SK-N-SH (cell line): Measurements from ENCODE around the gene CACNG4. TPM values are rescaled to one million over a fixed set of nuclear protein-coding genes. Genes with fewer than 3 reads are reported as not detected.

Experiments used
- CTCF ChIA-PET: fragments of 300-600, 350-600 bp; formaldehyde crosslinking; extraction: SDS; loops from one replicate; lab custom pipeline; 2021; lab: Yijun Ruan, JAX
- POLR2A ChIA-PET: fragments of 350-600 bp; sonication (Branson Sonifier 250); formaldehyde crosslinking; extraction: SDS; loops from one replicate; lab custom pipeline; 2020; ENCODE audit warnings: antibody characterized with exemption, inconsistent platforms; lab: Yijun Ruan, JAX
- DNase-seq: peaks from one replicate; pipeline ENCODE4 v3.0.0; 2012
- H2AFZ ChIP-seq: fragments of 200-600 bp; sonication (generic); 2 replicates; pipeline ENCODE4 v1.8.1; 2016; ENCODE audit warnings: antibody characterized with exemption, mild to moderate bottlenecking, low read depth
- H3F3A ChIP-seq: fragments of 200-600 bp; sonication (generic); replicated peaks from 2 replicates; pipeline ENCODE3; 2016; ENCODE audit warnings: antibody characterized with exemption, mild to moderate bottlenecking; ENCODE audit not compliant: insufficient read depth
- H3K27ac ChIP-seq, 2 experiments: fragments of 200-500 bp in 1 of 2; fragments of 200-600 bp in 1 of 2; sonication (Bioruptor generic) in 1 of 2; sonication (generic), shearing (Covaris generic) in 1 of 2; 2 replicates each; pipeline versions ENCODE4 v1.5.1 to v1.6.1; 2014 to 2016; ENCODE audit warnings: low read depth in 2 of 2, inconsistent platforms in 1 of 2, low read length in 1 of 2, mild to moderate bottlenecking in 1 of 2, mixed read lengths in 1 of 2
- H3K27me3 ChIP-seq: fragments of 200-600 bp; sonication (generic), shearing (Covaris generic); 2 replicates; pipeline ENCODE4 v1.6.1; 2016; ENCODE audit warnings: mixed run types; ENCODE audit not compliant: insufficient read depth
- H3K36me3 ChIP-seq, 2 experiments: fragments of 200-500 bp in 1 of 2; fragments of 200-600 bp in 1 of 2; sonication (Bioruptor generic) in 1 of 2; sonication (generic) in 1 of 2; replicated peaks in 1 of 2; 2 replicates each; pipeline versions ENCODE3 to v1.5.1; 2014 to 2016; ENCODE audit warnings: low read length in 1 of 2, mild to moderate bottlenecking in 1 of 2; ENCODE audit not compliant: insufficient read depth in 2 of 2, control insufficient read depth in 1 of 2
- H3K4me1 ChIP-seq, 2 experiments: fragments of 200-500 bp in 1 of 2; fragments of 200-600 bp in 1 of 2; sonication (Bioruptor generic) in 1 of 2; sonication (generic), shearing (Covaris generic) in 1 of 2; 2 replicates each; pipeline versions ENCODE4 v1.5.1 to v1.6.1; 2014 to 2016; ENCODE audit warnings: low read depth in 1 of 2, low read length in 1 of 2, mixed run types in 1 of 2; ENCODE audit not compliant: insufficient read depth in 2 of 2, control insufficient read depth in 1 of 2
- H3K4me2 ChIP-seq: fragments of 200-600 bp; sonication (generic), shearing (Covaris generic); 2 replicates; pipeline ENCODE4 v1.6.1; 2017; ENCODE audit warnings: mixed run types
- H3K4me3 ChIP-seq, 2 experiments: fragments of 200-500 bp in 1 of 2; fragments of 200-600 bp in 1 of 2; sonication (Bioruptor generic) in 1 of 2; sonication (generic), shearing (Covaris generic) in 1 of 2; 2 replicates each; pipeline versions ENCODE4 v1.5.1 to v1.8.1; 2014 to 2016; ENCODE audit warnings: low read depth in 2 of 2, inconsistent platforms in 1 of 2, low read length in 1 of 2, mild to moderate bottlenecking in 1 of 2, mixed read lengths in 1 of 2, moderate library complexity in 1 of 2
- H3K79me2 ChIP-seq: fragments of 200-600 bp; sonication (generic); 2 replicates; pipeline ENCODE4 v1.8.1; 2017; ENCODE audit warnings: mild to moderate bottlenecking; ENCODE audit not compliant: insufficient read depth
- H3K9ac ChIP-seq: fragments of 200-600 bp; sonication (generic); 2 replicates; pipeline ENCODE4 v1.6.1; 2017; ENCODE audit warnings: mixed run types
- H3K9me2 ChIP-seq: fragments of 200-600 bp; sonication (generic); 2 replicates; pipeline ENCODE4 v1.6.1; 2017; ENCODE audit warnings: mixed run types
- H3K9me3 ChIP-seq: fragments of 200-600 bp; sonication (generic); 2 replicates; pipeline ENCODE4 v1.6.1; 2017; ENCODE audit warnings: mixed run types, mild to moderate bottlenecking, moderate library complexity
- H4K20me1 ChIP-seq: fragments of 200-600 bp; sonication (generic); 2 replicates; pipeline ENCODE4 v1.6.1; 2017; ENCODE audit warnings: mild to moderate bottlenecking, mixed run types; ENCODE audit not compliant: insufficient read depth
- FOXM1 ChIP-seq: IDR thresholded peaks from 2 replicates; pipeline ENCODE4 v1.4.0; 2012; ENCODE audit warnings: low read depth, mild to moderate bottlenecking
- GABPA ChIP-seq: IDR thresholded peaks from 2 replicates; pipeline ENCODE4 v1.4.0; 2012; ENCODE audit warnings: low read depth, mild to moderate bottlenecking
- MEF2A ChIP-seq: IDR thresholded peaks from 2 replicates; pipeline ENCODE4 v1.4.0; 2012; ENCODE audit warnings: low read depth, borderline replicate concordance
- NRF1 ChIP-seq: IDR thresholded peaks from 2 replicates; pipeline ENCODE4 v1.6.1; 2012; ENCODE audit warnings: low read depth, mild to moderate bottlenecking, low read length
- RCOR1 ChIP-seq: fragments of 150-350 bp; IDR thresholded peaks from 2 replicates; pipeline ENCODE4 v1.6.1; 2017; ENCODE audit warnings: antibody characterized with exemption, low read length
- REST ChIP-seq: IDR thresholded peaks from 2 replicates; pipeline ENCODE4 v1.6.1; 2012; ENCODE audit warnings: mild to moderate bottlenecking, low read depth, low read length, moderate library complexity
- RFX5 ChIP-seq: IDR thresholded peaks from 2 replicates; pipeline ENCODE4 v1.6.1; 2012; ENCODE audit warnings: mild to moderate bottlenecking, improper control_type of control experiment, low read length
- RXRA ChIP-seq: IDR thresholded peaks from 2 replicates; pipeline ENCODE4 v1.4.0; 2012; ENCODE audit warnings: low read depth, mild to moderate bottlenecking, borderline replicate concordance
- TCF12 ChIP-seq: IDR thresholded peaks from 2 replicates; pipeline ENCODE4 v1.4.0; 2012
- WGBS: methylation state at CpG from one replicate; pipeline ENCODE4 v1.1.6; 2017; ENCODE audit warnings: low lambda C conversion rate; 5-methylcytosine and 5-hydroxymethylcytosine counted together
- polyA plus RNA-seq, 3 experiments: library from polyadenylated mRNA; depleted of rRNA; stranded (reverse); fragments of >200 nt; gene quantifications; 2 replicates each; pipeline ENCODE4 v1.2.3, GENCODE V29; 2012
- TF ChIP-seq, protein P1 (sequence below): fragments of 200-600 bp; sonication (generic); IDR thresholded peaks from 2 replicates; pipeline ENCODE4 v1.6.1; 2017; ENCODE audit warnings: antibody characterized with exemption, mild to moderate bottlenecking, moderate library complexity
- TF ChIP-seq, protein P2 (sequence below): IDR thresholded peaks from 2 replicates; pipeline ENCODE4 v1.4.0; 2012; ENCODE audit warnings: low read depth, borderline replicate concordance

Gene CACNG4
- polyA plus RNA-seq, 1 of the 3 experiments (the other 2 are of a cell fraction): 13.2 TPM

- TF ChIP-seq REST: no peak
- no peak for TF ChIP-seq GABPA
- TF ChIP-seq FOXM1: no peak
- TF ChIP-seq RFX5: no peak
Measured at GRCh38 chr17:67032985-67033384, 68.5 kb downstream of the CACNG4 start (continued).

DNA sequence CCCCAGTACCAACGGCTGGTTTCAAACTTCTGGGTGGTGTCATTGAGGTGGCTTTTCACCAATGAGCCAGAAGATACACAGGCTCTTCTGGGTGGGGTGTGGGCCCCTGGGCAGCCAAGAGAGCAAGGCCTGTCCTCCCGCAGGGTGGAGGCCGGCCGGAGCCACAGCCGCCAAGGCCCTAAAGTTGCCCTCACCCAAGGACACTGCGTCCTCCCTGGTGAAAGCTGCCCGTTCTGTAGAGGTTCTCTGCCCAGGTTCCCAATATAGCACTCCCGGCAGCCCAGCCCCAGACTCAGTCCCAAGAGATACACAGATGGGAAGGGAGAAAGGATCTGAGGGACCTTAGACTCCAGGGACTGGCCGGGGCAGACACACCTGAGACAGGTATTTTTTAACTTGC is 69.1 kb downstream of the CACNG4 start:
- POLR2A ChIA-PET: no interaction called here
- H3K9ac ChIP-seq: no peak overlapping the region
- H4K20me1 ChIP-seq: no peaks in the 10 kb centered on the region
- no peak for DNase-seq
- no peaks in the 10 kb centered on the region for H3K27me3 ChIP-seq
- H3K4me2 ChIP-seq: no peak overlapping the region
- H3K36me3 ChIP-seq: no peaks in the 10 kb centered on the region
- no peak overlapping the region for H3K27ac ChIP-seq
- no peak overlapping the region for H3K4me3 ChIP-seq
- H3K9me3 ChIP-seq: no peaks in the 10 kb centered on the region
- WGBS: 84% methylated on average over 6 of the region's 9 CpGs
- H3K4me1 ChIP-seq: no peaks in the 10 kb centered on the region
- H2AFZ ChIP-seq: no peak overlapping the region
- CTCF ChIA-PET: interaction anchor here (1.3 kb wide), 1 partner anchor 12 kb away, joined by 3 read pairs; no protein-coding TSS in a partner anchor
- H3K9me2 ChIP-seq: no peaks in the 10 kb centered on the region
- no peaks in the 10 kb centered on the region for H3F3A ChIP-seq
- TF ChIP-seq TCF12 (no peak), MEF2A (no peak), RFX5 (no peak), FOXM1 (no peak), RCOR1 (no peak), NRF1 (no peak), RXRA (no peak)
- TF ChIP-seq, protein P1, sequence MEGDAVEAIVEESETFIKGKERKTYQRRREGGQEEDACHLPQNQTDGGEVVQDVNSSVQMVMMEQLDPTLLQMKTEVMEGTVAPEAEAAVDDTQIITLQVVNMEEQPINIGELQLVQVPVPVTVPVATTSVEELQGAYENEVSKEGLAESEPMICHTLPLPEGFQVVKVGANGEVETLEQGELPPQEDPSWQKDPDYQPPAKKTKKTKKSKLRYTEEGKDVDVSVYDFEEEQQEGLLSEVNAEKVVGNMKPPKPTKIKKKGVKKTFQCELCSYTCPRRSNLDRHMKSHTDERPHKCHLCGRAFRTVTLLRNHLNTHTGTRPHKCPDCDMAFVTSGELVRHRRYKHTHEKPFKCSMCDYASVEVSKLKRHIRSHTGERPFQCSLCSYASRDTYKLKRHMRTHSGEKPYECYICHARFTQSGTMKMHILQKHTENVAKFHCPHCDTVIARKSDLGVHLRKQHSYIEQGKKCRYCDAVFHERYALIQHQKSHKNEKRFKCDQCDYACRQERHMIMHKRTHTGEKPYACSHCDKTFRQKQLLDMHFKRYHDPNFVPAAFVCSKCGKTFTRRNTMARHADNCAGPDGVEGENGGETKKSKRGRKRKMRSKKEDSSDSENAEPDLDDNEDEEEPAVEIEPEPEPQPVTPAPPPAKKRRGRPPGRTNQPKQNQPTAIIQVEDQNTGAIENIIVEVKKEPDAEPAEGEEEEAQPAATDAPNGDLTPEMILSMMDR: no peak
- TF ChIP-seq, protein P2, sequence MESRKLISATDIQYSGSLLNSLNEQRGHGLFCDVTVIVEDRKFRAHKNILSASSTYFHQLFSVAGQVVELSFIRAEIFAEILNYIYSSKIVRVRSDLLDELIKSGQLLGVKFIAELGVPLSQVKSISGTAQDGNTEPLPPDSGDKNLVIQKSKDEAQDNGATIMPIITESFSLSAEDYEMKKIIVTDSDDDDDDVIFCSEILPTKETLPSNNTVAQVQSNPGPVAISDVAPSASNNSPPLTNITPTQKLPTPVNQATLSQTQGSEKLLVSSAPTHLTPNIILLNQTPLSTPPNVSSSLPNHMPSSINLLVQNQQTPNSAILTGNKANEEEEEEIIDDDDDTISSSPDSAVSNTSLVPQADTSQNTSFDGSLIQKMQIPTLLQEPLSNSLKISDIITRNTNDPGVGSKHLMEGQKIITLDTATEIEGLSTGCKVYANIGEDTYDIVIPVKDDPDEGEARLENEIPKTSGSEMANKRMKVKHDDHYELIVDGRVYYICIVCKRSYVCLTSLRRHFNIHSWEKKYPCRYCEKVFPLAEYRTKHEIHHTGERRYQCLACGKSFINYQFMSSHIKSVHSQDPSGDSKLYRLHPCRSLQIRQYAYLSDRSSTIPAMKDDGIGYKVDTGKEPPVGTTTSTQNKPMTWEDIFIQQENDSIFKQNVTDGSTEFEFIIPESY: no peak
- H3K79me2 ChIP-seq: no peaks in the 10 kb centered on the region
